OCI-LY7 (cell line): ENCODE measurements around the gene FBH1.
"Not testable (repeated sequence)": the region's sequence is repeated elsewhere in the genome, so short reads cannot be mapped to it uniquely, and the experiment has no call there.

ENCODE experiments used
- CTCF ChIP-seq: fragments of 200-600 bp; sonication (generic); conservative IDR thresholded peaks from 2 replicates; pipeline ENCODE4 v1.5.1; 2014; ENCODE audit warnings: mild to moderate bottlenecking, antibody characterized with exemption, low read length, moderate library complexity, mixed read lengths
- EZH2phosphoT487 ChIP-seq: fragments of 200-600 bp; sonication (generic); IDR thresholded peaks from 2 replicates; pipeline ENCODE4 v1.6.1; 2018; ENCODE audit warnings: low read depth, borderline replicate concordance, mild to moderate bottlenecking, mixed run types, antibody characterized with exemption, low read length, moderate library complexity, mixed read lengths

GRCh38 chr10:5867091-5867615, 22.9 kb upstream of the FBH1 start:
- not testable (repeated sequence) for TF ChIP-seq CTCF, EZH2phosphoT487
